DMS153 (cell line): ENCODE results near the gene MYLIP.
A peak's percentile ranks its signal among the peaks of the same experiment; 100 is the strongest.

ENCODE experiments used
- DNase-seq: peaks from one replicate; lab custom pipeline; 2025; lab: John Stamatoyannopoulos, UW

MYLIP gene

DNA sequence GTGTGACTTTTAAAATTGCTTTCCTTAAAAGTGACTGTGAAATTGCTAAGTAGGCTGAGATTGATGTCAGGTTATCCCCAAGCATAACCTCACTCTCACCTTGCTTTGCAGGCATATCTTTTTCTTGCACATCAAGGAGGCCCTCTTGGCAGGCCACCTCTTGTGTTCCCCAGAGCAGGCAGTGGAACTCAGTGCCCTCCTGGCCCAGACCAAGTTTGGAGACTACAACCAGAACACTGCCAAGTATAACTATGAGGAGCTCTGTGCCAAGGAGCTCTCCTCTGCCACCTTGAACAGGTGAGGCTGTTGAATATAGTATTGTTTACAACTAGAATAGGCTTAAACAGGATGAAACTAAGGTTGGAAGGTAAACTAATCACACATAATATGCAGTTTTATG, 12.6 kb downstream of the MYLIP start:
- no peak for DNase-seq

DNA sequence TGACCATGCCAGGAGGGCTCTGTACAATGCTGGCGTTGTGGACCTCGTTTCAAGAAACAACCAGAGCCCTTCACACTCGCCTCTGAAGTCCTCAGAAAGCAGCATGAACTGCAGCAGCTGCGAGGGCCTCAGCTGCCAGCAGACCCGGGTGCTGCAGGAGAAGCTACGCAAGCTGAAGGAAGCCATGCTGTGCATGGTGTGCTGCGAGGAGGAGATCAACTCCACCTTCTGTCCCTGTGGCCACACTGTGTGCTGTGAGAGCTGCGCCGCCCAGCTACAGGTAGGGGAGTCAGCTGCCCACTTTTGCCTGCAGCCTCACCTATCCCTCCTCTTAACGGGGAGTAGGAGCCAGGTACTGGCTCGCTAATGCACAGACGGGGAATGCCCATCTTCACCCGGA, 16.2 kb downstream of the MYLIP start:
- no peak for DNase-seq

DNA sequence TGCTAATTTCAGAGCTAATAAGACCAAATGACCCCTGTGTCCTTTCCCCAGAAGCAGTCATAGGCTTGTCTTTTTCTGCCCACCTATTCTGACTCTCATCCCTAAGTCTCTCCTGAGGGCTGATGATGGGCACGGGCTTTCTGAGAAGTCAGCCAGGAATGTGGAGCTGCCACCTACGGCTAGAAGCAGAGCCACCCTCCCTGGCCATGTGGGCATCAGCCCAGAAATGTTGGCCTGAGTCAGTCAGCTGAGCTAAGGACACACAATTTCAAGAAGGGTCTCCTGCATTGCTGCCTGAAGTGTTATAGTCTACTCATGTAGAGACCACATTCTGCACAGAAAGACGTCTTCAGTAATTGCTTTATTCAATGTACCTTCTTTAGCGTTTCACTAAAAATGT, 17.1 kb downstream of the MYLIP start:
- no peak for DNase-seq

DNA sequence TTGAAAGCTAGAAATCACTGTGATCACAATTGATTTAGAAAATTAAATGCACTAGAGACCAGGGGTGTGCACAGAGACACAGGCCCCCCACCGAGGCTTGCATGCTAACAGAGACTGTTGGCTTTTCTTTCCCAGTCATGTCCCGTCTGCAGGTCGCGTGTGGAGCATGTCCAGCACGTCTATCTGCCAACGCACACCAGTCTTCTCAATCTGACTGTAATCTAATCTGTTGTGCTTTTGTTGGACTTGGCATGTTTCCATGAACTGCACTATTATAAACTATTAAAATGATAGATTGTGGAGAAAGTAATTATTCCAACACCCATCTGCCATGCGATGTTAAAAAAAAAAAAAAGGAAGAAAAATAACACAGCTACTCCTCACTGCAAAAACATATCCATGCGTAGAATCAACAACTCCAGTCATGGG, 17.7 kb downstream of the MYLIP start:
- peak; percentile 79 for DNase-seq

DNA sequence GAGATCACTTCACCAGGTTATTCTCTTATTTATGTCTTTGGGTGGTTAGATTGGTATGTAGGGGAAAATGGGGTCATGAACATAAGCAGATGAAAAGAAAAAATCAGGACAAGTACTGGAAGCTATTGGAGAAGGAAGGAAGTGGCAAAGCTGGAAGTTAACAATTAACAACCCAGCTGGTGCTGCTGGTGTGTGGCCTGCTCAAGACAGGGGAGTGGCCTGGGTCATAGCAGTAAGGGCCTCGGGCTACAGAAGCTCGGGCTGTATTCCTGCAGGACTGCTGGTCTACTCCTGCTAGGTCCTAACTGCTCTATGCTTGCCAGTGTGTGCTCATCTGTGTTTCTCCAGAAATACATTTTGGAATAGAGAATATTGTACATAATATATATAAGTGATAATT, 19.6 kb downstream of the MYLIP start:
- no peak for DNase-seq

DNA sequence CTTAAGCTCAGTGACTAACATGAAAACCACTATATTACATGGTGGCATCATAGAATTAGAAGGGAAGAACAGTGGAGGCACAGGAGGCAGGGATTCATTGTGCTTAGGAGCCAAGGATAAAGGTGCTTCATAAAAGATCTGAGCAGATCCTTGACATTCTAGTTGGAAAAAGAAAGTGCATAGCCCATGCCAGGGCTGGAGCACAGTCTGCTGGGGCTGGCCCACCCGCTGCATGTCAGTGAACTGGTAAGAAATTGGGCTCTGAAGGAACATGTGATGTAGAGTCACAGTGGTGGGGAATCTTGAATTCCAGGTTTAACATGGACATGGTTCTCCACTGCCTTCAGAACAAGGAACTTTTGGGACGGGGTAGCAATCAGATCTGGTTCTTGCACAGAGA, 20.4 kb downstream of the MYLIP start:
- DNase-seq: no peak

DNA sequence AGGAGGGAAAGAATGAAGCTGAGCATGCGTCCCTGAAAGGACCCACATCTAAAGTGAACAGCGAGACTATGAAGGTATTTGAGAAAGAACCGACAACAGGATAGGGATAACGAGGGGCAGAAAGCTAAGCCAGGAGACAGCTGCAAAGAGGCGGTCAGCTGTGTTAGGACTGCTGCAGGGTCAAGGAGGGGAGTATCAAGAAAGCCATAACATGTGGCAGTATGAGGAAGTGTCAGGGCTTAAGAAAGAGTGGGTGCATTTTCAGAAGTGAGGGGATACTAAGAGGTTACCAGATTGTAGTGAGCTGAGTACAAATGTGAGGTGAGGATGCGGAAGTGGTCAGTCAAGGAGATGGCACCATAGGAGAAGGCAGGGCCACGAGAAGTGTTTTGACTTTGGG, 21.2 kb downstream of the MYLIP start:
- DNase-seq: no peak

DNA sequence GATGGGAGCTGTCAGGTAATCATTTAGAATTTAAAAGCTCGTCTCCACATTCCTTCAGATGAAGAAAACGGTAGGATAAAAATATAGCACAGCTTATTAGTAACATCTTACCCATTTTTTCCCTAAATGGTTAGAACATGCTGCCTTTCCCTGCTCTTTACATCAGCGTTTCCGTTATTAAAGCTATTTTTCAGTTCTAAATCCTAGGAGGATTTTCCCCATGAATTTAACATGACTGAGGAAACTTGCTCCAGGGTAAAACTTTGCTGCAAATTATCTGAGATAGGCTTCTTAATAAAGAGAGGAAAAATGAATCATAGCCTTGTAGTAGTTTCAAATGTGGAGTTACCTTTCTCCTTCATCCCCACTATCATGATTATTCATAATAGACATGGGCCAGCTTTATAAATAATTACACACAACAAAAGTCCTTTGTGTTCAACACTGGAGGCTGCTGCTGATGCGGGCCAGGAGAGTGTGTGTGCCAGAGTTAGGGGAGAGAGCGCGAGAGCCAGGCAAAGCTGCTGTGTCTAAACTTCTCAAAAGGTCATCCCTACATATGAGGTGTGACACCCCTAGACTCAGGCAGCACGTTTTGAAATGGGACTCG, 24.4 kb downstream of the MYLIP start:
- no peak for DNase-seq

DNA sequence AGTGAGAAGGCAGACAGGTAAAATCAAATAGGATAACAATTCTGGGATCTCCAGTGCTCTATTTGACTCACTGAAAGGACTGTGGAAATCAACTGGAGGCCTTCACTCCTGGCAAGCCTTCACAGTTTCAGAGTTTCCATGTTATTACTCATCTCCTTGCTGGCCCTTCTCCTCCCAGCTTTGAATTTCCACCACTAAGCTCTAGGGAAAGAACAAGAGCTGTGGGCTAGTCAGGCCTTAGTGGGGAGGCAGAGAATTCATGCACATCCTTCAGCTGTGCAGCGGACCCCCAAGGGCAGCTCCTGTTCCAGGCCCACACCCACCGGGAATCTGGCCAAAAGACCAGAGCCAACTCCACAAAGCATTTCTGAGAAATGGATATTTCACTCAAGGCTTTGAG, 26.0 kb downstream of the MYLIP start:
- no peak for DNase-seq

DNA sequence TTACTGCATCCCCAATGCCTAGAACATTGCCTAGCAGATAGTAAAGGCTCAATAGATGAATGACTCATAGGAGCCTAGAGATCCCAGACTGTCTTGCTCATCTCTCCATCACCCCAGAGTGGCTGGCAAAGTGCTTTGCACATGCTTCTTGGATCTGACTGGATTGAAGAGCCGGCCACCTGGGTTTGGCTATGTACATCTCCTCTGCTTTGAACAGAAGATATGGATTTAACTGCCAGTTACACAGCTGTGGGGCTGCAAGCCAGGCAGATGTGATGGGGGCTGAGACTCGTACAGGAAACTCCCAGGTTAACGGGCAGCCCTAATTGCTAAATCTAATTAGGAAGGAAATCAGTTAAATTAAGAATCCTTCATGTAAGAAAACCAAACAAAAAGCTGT, 28.6 kb downstream of the MYLIP start:
- DNase-seq: no peak

DNA sequence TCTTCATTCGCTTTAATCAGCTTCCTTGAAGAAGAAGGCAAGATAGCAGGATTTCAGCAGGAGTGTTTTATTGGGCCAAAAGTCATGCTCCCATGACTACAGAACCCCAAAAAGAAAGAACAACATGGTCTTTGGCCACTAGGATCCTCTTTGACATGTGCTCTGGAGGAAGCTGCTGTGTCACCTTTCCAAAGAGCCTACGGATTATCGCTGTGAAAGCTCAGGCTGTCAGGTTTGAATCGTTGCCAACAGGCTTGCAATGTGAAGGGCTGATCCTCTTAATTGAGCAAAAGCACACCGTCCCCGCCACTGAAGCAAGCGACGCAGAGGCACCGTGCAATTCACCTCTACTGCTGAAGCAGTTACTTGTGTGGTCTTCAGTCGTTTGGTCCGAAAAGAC, 29.0 kb downstream of the MYLIP start:
- DNase-seq: peak; percentile 14

DNA sequence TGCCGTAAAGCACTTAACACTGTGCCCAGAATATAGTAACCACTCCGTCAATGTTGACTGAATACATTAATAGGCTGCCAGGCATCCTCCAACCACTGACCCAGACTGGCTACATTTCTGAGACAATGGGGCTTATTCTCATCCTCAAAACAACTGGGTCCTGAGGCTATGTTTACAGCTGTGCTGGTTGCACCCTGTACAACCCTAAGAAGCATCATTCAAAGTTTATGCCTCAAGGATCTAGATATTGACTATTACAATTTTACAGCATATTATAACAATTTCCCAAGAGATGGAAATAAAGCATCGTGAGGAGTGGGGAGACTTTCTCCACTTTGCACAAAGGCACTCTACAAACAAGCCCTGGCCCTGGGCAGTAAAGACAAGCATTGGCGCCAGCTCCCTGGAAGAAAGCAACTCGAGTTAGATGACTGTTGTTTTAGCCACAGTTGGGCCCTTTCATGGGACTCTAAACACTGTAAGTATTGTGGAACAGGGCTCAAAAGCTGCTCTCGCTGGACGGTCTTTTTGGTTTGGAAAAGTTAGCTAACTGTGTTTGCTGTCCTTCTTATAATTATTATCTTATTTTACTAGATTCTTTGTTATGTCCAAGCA, 30.2 kb downstream of the MYLIP start:
- no peak for DNase-seq

DNA sequence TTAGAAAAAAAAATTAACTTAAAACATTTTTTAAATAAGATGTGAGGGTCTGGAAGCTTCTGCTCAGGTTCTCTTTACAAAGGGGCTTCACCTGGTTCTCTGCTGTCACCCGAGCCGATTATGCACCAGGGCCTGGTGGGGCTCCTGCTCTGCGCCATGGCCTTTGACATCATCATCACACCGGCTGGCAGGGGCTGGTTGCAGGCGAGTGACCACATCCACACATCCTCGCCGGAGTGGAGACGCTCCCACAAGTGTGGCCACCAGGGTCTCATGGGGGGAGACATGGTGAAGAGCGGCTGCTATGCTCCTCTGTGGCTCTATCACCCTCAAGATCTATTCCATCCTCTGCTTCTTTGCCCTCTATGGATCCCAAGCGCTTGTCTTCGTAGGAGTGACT, 31.9 kb downstream of the MYLIP start:
- no peak for DNase-seq

DNA sequence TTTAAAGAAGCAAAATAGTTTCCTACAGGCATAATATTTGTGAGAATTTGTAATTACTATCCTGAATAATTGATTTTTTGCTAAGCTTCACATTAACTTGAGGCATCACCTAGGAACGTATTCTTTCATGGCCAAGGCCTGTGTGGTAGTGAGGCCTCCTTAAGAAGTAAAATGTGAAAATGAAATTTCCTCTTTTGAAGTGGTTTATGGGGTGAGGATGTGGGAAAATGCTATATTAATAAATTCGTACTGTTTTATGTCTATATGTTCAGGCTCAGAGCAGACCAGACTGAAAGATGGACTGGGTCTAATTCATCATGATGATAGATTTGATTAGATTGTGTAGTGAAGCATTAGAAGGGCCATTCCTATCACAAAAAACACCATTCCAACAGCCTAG, 33.1 kb downstream of the MYLIP start:
- DNase-seq: no peak

DNA sequence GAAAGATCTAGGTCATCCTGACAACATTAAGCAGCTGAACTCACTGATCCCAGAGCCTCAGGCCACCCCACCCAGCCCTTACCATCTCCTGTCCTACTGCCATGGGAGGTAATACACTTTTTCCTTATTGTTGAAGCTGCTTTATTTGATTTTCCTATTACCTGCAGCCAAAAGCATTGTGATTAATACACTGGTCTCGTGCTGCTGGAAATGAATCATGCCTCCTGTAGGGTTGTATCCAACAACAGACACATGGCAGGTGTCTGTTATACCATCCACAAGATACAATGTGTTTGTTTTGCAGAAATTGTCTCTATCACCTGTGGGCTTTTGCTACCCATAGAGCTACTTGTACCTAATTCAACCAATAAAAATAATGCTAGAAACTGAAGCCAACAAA, 34.2 kb downstream of the MYLIP start:
- DNase-seq: peak; percentile 80

DNA sequence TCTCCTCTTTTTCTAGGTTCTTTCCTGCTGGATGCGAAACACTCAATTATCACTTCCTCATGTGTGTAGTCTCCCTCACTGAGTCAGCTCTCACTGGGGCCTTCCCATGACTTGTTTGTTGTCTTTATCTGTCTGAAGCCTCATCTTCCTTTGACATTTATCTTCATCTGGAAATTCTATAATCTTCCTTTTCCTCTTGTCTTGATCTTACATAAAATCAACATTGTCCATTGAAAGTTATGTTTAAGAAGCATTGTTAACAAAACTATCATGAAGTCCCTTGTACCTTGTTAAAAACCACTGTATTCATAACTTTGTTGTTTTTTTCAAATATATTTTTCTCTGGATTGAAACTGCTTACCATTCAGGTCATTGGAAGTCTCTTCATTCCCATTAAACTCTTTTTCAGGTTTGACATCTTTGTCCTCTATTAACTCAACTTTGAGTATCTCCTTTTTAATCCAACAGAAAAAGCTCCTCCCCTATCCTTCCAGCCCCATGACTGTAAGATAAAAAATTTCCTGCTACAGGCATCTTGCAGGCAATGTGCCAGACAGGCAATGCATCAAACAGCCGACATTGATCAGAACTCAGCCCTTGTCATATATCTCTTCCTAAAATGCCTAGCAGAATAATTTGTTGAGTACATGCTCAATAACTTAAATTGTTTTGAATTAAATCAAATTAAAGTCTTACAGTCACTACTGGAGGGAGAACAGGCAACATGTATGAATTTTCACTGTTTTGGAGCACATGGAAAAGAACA, 34.8 kb downstream of the MYLIP start:
- no peak for DNase-seq

DNA sequence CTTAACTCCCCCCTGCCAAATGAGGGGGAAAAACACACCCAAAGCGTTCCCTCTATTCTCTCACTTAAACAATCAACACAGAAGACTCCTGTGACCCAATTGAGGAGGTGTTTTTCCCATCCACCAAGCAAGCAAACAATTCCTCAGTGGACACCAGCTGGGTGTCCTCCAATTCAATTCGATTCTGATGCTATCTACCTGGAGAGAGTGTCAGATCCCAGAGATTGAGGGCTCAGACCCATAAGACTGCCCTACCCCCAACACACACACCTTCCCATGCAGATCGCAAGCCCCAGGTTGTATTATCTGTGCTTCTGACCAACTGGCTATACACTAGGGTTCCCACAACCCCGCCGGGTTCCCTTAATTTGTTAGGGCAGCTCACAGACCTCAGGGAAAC, 36.8 kb downstream of the MYLIP start:
- no peak for DNase-seq

DNA sequence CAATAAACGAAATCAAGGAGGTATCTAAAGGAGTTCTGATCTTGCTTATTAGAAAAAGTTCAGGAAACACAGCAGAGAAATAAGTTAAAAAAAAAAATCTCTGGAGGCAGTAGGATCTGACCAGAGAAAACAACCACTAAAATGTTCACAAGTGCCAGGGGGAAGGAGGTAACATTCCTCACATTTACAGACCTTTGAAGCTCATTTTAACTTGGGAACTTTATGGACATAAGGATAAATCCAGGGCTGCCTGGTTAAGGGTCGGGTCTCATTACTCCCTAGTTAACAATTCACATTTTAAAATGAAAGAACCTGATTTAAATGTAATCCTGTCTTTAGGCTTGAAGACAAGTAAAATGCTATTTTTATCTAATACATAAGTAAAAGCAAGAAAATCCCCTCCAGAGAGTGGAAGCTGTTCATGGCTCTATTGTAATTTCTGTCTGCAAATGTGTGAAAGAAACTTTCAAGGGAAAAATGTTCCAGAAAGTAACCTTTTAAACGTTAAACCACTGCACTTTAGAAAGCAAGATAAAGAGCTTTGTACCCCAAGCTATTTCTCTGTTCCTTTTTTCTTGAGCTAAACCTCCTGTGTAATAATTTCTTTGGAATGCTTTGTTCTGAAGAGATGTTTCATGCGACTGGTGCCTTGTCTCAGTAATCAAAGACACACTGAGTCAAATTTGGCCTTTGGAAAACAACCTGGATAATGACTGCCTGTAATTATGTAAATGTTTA, 38.2 kb downstream of the MYLIP start:
- no peak for DNase-seq

DNA sequence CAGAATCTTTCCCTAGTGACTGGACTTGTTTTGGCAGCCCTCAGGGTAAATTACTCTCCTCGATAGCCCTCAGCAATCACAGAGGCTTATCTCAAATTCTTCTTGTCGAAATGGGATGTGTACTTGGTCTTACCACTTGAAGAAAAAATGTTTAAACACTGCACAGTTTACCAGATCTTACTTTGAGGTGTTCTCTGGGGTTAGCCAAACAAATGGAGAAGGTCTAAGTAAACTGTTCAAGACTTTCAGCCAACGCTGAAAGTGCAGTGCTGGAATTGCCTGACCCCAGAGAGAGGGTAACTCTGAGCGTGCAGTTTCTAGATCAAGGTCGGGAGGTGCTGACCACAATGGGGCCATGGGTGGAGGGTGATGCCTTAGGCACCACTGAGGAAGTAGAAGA, 39.2 kb downstream of the MYLIP start:
- DNase-seq: no peak

DNA sequence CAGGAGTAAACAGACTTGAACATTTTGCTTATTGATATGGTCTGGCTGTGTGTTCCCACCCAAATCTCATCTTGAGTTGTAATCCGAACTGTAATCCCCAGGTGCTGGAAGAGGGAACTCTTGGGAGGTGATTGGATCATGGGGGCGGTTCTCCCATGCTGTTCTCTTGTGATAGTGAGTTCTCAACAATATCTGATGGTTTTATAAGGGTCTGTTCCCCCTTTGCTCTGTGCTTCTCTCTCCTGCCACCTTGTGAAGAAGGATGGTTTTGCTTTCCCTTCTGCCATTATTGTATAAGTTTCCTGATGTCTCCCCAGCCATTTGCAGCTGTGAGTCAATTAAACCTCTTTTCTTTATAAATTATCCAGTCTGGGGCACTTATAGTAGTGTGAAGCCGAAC, 40.0 kb downstream of the MYLIP start:
- peak; percentile 25 for DNase-seq

DNA sequence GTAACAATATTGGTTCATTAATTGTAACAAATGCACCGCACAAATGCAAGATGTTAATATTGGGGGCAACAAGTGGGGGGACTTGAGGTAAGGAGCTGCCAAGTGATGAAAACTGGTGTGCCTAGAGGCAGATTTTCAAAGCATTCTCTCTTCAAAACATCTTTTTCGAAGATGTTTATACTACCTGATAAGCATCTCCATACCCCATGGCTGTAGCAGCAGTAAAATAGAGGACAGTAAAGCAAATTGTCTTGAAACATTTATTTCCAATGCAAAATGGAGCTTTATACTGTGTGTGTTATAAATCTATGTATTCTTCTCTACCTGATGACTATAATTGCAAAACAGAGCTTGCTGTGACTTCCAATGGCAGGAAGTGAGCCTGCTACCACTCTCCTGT, 42.5 kb downstream of the MYLIP start:
- DNase-seq: no peak

DNA sequence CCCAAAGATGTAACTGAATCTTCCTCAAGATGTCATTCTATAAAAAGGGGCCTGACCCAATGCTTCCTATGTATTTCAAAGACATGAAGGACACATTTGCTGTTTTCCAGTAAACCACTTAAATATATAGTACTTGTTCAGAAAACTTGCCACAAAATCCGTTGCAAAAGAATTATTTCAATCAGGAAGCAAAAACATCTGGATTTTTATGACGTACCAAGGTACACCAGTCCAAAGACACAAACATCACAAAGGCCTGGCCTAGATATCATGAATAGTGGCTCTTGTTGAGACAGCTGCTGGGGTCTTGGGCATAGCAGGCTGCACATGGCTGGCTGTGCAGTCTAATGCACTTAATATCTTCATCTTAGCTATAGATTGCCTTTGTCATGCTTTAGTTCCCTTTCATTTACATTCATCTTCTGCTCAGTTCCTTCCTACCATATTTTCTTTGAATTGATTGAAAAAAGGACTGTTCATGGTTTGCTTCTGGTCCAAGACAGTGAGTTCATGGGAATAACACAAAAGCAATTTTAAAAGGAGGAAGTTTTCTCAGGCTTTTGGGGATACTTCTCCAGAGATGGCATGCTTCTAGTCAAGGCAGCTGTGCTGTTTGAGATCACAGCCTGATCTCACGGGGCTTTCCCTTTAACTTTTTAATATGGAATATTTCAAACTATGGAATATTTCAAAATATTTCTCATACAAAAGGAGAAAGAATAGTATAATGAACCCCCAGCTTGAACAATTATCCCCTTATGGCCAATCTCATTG, 44.5 kb downstream of the MYLIP start:
- DNase-seq: no peak
